GM15510 (cell line): ENCODE data around the gene TMEM95.

Source experiments
- POLR2A ChIP-seq: IDR thresholded peaks from 3 replicates; pipeline ENCODE4 v1.6.1; 2011; ENCODE audit warnings: borderline replicate concordance; ENCODE audit not compliant: insufficient read length; ENCODE audit errors: extremely low read depth

TMEM95 gene

DNA sequence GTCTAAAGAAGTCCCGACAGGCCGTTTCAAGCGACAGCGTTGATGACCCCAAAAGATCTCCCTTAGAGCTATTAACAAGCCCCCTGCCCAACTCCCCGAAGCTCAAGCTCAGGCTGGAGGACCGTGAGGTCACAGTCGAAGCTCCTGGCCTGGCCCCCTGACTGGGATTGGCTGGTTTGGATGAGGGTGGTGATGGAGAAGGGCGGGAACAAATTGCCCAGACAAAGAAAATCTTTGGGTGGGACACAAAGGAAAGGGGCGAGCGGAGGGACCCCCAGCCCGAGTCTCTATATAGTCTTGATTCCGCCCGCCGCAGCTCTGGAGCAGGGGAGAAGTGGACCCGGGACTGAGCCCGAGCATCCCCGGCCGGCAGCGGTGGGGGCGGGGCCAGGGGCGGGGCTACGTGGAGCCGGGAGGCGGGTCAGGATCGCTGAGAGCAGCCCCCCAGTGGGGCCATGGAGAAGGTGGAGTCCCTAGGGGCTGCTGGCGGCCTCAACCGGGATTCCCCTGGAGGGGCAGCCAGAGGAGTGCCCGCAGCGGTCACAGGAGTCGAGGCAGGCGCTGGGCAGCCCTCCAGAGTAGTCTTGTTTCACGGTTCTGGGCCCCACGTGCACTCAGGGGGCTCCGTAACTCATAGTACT lies 24.8 kb upstream of the TMEM95 start:
- TF ChIP-seq POLR2A: peak; percentile 32

DNA sequence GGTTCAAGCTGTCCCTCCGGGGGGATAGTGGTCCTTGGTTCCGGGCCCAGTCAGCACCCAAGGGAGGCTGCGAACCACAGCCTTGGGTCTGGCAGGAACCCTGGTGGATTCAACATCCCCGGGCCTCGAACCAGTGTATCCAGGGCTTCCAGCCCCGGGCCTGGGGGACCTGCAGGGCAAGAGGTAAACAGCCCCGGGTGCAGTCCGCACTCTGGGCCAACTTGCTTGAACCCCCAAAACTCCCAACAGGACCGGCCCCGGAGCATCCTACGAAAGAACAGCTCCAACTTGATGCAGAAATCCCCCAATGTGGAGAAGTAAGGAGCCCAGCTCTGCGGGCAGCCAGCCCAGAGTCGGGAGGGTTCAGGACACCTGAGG lies 24.3 kb upstream of the TMEM95 start:
- TF ChIP-seq POLR2A: no peak

DNA sequence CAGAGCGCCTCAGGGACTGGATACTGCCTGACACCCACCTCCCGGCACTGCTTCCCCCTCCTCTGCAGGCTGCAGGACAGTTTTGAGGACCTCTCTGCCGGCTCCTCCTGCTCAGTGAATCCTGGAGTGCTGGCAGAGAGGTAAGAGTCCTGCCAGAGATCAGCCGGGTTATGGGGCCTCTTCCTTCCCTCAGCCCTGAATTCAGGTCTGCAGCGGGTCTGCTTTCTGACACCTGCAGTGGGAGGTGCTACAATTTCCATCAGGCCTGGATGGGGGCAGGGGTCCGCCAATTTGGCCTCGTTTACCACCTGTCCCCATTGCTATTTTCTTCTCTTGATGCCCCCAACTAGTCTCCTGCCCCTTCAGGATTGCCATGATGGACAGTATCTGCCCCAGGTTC lies 22.8 kb upstream of the TMEM95 start:
- TF ChIP-seq POLR2A: no peak

DNA sequence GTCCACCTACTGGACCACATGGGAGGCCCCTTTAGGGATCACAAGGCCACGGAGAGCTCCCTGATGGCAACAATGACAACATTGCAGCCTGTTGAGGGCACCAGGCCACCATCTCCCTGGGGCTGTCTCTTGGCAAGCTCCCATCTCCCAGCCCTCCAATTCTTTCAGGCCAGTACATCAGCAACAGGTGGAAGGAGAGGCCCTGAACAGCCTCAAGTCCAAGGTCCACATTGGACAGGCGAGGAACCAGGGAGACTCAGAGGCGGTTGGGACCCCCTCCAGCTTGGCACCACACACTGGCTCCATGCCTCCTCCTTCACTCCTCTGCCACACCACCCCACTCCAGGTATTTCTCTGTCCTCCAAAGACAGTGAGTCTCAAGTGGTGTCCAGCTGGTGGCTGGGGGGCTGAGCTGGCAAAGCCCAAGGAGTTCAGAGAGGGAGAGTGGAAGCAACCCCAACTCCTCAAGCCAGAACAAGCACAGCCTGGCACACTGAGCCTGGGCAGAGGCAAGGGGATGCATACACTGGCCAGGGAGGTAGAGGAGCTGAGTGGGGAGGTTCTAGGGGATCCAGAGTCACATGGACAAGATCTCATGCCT lies 19.9 kb upstream of the TMEM95 start:
- TF ChIP-seq POLR2A: no peak

DNA sequence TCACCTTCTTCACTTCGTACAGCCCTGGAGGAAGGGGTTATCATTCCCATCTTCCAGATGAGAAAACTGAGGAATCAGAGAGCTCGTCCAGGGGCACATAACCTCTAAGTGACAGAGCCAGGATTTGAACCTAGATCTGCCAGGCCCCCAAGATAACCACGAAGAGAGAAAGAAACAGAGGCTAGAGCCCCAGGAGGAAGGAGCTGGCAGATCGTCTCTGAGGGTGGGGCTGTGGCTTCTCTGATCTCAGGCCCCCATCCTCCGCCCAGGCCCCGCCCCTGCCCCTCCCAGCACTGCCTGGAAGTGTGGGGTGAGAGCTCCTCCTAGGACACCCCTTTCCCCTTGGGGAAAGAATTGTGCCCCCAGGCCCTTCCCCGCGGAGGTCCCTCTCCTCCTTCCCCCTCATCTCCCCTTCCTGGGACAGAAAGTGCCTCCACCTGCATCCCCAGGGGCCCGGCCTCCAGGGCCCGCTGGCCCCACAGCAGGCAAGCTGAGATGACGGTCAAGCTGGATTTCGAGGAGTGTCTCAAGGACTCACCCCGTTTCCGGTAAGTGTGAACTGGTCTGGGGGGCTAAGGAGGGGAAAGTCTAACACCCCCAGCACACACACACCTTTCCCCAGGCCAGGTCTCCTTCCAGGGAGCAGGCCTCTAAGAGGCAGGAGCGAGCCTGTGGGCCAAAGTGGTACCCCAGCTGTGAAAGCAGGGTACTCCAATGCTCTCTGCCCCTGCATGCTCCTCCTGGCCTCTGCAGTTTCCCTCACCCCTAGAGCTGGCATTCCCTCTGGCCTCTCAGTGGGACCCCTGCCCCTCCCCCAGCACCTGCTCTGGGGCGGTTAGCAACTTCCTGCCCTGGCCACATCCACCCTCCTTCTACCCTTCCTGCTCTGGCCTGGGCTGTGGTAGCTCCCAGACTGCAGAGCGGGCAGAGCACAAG lies 18.4 kb upstream of the TMEM95 start, which contains the start of gene ACAP1:
TSS of gene ACAP1 (plus strand) at position 290 of the 936 bp plus-strand sequence. CDS start at position 496, 206 bp downstream.
- peak; percentile 48 for TF ChIP-seq POLR2A

DNA sequence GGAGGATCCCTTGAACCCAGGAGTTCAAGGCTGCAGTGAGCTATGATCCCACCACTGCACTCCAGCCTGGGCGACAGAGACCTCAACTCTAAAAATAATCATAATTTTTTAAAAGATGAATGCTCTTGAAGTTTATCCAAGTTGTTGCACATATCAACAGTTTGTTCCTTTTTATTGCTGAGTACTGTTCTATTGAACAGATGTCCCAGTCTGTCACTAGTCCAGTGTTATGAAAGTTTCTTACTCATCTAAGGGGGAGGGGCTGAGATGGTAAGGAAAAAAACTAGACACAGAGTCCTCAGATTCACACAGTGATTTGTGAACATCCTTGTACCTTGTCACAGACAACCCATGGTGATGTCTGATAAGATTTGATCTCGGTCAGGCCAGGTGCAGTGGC lies 14.8 kb upstream of the TMEM95 start:
- TF ChIP-seq POLR2A: no peak

DNA sequence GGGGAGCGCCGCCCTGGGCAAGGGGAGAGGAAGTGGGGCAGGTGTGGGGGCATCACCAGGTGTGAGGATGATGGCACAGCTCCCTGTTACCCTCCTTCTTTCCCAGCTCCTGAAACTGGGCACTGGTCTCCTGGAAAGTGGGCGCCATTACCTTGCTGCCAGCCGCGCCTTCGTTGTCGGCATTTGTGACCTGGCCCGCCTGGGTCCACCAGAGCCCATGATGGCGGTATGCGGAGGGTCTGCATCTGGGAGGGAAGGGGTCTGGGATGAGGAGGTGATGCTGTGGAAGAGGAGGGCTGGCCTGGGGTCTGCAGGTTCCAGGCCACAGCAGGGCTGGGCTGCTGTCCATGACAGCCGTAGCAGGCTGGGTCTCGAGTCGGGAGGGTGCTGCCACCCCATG lies 13.1 kb upstream of the TMEM95 start:
- no peak for TF ChIP-seq POLR2A

DNA sequence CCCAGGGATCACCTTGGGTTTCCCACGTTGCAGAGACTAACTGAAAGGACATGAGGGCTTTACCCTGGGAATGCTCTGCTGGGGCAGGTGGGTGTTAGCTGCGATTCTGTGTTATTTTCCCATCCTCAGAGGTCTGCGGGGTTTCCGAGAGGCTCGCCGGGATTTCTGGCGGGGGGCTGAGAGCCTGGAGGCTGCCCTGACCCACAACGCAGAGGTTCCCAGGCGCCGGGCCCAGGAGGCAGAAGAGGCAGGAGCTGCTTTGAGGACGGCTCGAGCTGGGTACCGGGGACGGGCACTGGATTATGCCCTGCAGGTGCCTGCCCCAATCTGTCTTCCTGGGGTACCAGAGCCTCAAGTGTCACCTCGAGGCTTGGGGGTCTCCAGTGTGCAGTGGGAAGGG lies 11.7 kb upstream of the TMEM95 start:
- TF ChIP-seq POLR2A: no peak

DNA sequence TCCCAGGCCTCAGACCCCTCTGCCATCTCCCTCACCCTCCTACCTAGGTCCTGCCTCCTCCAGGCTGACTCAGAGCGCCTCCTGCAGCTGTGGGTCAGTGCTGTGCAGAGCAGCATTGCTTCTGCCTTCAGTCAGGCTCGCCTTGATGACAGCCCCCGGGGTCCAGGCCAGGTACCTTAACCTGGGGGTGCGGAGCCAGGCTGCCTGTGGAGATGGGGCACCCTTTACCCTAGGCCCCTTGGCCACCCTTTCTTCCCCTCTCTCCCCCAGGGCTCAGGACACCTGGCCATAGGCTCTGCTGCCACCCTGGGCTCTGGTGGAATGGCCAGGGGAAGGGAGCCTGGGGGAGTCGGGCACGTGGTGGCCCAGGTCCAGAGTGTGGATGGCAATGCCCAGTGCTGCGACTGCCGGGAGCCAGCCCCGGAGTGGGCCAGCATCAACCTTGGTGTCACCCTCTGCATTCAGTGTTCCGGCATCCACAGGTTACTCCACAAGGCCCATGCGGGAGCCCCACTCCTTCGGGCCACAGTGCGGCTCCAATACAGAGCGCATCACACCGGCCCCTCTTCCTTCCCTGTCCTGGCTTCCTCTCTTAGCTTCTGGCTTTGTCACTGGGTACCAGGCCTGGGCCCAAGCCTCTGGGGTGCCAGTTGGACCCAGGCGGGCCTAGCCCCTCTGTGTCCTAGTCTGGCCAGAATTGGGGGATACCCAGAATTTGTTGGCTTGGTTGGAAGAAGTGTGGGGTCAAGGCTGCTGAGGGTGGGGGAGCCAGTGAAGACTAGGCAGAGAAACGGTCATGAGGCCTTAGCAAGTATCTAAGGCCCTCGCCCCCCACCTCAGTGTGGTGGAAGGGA lies 8.0 kb upstream of the TMEM95 start:
- TF ChIP-seq POLR2A: no peak

- TF ChIP-seq POLR2A: peak; percentile 17
These were observed 7.1 kb upstream of the TMEM95 start for GRCh38 chr17:7347630-7348477.

DNA sequence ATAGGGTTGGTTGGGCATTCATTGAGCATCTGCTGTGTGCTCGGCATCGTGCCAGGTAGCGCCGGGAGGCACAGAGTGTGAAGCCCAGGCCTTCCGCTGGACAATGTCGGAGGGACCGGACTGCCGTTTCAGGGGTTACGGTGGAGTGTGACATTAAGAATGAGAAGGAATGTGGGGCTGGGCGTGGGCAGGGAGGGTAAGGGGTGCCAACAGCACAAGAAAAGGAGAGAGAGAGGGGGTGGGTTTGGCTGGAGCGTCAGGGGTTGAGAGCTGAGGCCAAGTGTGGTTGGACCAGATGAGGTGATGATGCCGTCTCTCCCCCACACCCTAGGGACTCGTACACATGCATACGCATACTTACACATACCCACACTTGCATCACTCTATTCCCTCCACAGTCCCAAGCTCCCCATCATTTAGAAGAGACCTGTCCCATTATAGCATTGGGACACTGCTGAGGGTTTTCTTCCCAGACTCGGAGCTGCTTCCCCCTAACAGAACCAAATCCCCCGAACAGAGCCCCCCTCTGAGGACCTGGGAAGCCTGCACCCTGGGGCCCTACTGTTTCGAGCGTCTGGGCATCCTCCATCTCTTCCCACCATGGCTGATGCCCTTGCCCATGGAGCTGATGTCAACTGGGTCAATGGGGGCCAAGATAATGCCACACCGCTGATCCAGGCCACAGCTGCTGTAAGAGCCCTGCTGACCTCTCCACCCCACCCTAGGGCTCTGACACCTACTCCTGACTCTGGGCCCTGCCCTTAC lies 6.3 kb upstream of the TMEM95 start:
- TF ChIP-seq POLR2A: no peak

DNA sequence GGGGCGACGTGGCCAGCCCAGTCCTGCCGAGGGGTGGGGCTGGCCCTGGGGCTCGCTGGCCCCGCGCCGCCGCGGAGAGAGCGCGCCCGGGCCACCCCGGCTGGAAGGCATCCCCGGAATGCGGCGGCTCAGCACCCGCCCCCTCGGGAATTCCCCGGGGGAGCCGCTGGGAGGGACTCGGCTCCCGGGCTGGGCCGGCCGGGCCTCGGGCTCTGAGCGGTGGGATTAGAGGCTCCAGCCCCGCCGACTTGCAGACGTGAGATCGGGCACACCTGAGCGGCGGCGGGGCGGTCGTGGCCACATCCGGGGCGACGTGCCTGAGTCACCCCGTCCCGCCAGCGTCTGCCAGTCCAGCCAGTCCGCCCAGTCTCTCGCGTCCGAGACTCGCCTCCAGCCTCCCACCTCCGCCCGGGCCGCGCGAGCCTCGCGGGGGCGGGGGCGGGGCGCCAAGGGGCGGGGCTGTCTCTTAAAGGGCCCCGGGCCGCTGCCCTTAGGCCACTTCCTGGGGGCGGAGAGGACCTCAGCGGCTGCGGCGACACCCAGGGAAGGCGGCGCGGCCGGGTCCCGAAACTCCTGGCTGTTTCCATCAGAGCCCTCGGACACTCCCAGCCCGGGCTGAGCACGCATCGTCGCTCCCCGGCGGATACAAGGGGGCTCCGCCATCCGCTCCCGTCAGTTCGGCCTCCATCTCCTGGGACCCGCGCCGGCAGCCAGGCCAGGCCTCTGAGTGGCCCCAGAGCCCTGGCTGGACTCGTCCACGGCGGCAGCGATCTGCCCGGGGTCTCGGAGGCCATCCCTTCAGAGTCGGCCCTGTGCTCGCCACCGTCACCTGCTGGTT lies 3.1 kb upstream of the TMEM95 start, which contains the start of gene KCTD11:
TSS of gene KCTD11 (plus strand) at position 498 of the 838 bp plus-strand sequence.
- peak; percentile 42 for TF ChIP-seq POLR2A
